ENCODE data around the gene MX1. TPM values are rescaled to one million over a fixed set of nuclear protein-coding genes. Genes with fewer than 3 reads are reported as not detected.
A peak's percentile ranks its signal among the peaks of the same experiment; 100 is the strongest.
"Not testable (repeated sequence)": the region's sequence is repeated elsewhere in the genome, so short reads cannot be mapped to it uniquely, and the experiment has no call there.

The MX1 gene
- total and polyA plus RNA-seq, 4 experiments from 2014 or later, result 47.8 to 80.6 (median 74.5) TPM

DNA sequence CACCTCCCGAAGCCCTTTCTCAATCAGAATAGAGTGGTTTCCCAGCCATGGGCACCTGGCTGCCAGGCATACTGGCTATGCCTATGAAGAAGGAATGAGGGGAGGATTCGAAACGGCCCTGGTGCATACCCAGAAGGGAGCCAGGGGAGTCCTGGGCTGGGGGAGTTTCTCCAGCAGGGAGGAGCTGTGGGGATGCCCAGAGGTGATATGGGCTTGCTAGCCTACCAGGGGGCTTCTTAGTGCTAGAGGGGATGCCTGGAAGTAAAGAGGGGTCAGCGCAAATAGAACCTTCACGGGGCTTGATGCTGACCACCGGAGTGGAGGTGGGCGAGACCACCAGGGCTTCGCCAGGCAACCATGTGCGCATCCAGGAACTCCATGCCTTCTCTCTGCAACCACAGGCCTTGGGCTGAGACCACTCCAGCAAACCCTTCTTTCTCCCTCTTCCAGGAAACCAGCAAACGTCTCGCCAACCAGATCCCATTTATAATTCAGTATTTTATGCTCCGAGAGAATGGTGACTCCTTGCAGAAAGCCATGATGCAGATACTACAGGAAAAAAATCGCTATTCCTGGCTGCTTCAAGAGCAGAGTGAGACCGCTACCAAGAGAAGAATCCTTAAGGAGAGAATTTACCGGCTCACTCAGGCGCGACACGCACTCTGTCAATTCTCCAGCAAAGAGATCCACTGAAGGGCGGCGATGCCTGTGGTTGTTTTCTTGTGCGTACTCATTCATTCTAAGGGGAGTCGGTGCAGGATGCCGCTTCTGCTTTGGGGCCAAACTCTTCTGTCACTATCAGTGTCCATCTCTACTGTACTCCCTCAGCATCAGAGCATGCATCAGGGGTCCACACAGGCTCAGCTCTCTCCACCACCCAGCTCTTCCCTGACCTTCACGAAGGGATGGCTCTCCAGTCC is 18.2 kb upstream of the MX1 start:
- H3K36me3 ChIP-seq (ENCODE audit: insufficient read depth, low read length), result peaks cover 48% of the 10 kb centered on the region
- H3K9me3 ChIP-seq (ENCODE audit: control insufficient read depth in 1 of 2, low read length in 2 of 2), result no peaks in the 10 kb centered on the region

DNA sequence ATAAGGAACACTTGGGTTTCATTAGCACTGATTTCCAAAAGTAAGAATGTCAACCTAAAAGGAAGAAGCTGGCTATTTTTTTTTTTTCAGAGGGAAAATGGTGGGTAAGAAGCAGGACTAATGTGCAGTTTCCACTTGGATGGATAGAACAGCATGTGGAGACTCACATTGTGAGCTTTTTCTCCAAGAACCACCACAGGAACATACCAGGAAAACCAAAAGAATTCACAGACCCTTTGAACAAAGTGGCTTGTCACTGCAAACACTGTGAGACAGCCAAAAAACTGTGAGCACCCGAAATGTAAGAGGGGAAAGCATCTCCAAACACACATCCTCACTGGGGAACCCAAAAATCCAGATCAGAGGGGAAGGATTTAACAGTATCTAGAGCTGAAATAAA is 15.7 kb upstream of the MX1 start:
- Histone ChIP-seq H3K4me1 (ENCODE audit: insufficient read depth, low read length) (no peaks in the 10 kb centered on the region), H3K4me3 (ENCODE audit: low read length in 2 of 2) (no peak overlapping the region), H3K9me3 (ENCODE audit: control insufficient read depth in 1 of 2, low read length in 2 of 2) (no peaks in the 10 kb centered on the region), H3K27ac (ENCODE audit: low read depth, low read length) (no peak overlapping the region), H3K36me3 (ENCODE audit: insufficient read depth, low read length) (peaks cover 28% of the 10 kb centered on the region), H3K27me3 (ENCODE audit: insufficient read depth, low read length) (no peaks in the 10 kb centered on the region)
- Mint-ChIP-seq H3K9me3 (peaks cover 0 to 44% (median 35%) of the 10 kb centered on the region in 8 donors), H3K4me3 (no peak overlapping the region), H3K36me3 (peaks cover 53 to 68% of the 10 kb centered on the region in 2 donors), H3K4me1 (peaks cover 0 to 7% (median 0%) of the 10 kb centered on the region in 4 donors), H3K27me3 (no peaks in the 10 kb centered on the region), H3K27ac (peak overlapping the region in 1 of 7 donors; percentile 39)
- ChIA-PET CTCF (ENCODE audit: partially characterized antibody) (interaction anchor here (2.1 kb wide), 1 partner anchor 127 kb away, joined by 15 read pairs; no protein-coding TSS in a partner anchor), POLR2A (ENCODE audit: partially characterized antibody) (interaction anchor here (3.4 kb wide), 1 partner anchor 14 kb away, joined by 19 read pairs; the partner anchor contains the start of gene MX1)
- intact Hi-C loops (cut with micrococcal nuclease), result no loop called here
- DNase-seq, result no peak

More for the DNA sequence above, 18.2 kb upstream of the MX1 start:
- Mint-ChIP-seq H3K4me1 (peaks cover 0 to 7% (median 0%) of the 10 kb centered on the region in 4 donors), H3K27me3 (no peaks in the 10 kb centered on the region), H3K4me3 (no peak overlapping the region), H3K9me3 (peaks cover 0 to 28% (median 22%) of the 10 kb centered on the region in 8 donors), H3K27ac (peak overlapping the region in 1 of 7 donors; percentile 15), H3K36me3 (peaks cover 67 to 85% of the 10 kb centered on the region in 2 donors)
- Histone ChIP-seq H3K27me3 (ENCODE audit: insufficient read depth, low read length) (no peaks in the 10 kb centered on the region), H3K4me3 (ENCODE audit: low read length in 2 of 2) (no peak overlapping the region), H3K4me1 (ENCODE audit: insufficient read depth, low read length) (no peaks in the 10 kb centered on the region), H3K27ac (ENCODE audit: low read depth, low read length) (no peak overlapping the region)
- ChIA-PET CTCF (ENCODE audit: partially characterized antibody) (no interaction called here), POLR2A (ENCODE audit: partially characterized antibody) (no interaction called here)
- intact Hi-C loops (cut with micrococcal nuclease), result no loop called here
- no peak for DNase-seq

DNA sequence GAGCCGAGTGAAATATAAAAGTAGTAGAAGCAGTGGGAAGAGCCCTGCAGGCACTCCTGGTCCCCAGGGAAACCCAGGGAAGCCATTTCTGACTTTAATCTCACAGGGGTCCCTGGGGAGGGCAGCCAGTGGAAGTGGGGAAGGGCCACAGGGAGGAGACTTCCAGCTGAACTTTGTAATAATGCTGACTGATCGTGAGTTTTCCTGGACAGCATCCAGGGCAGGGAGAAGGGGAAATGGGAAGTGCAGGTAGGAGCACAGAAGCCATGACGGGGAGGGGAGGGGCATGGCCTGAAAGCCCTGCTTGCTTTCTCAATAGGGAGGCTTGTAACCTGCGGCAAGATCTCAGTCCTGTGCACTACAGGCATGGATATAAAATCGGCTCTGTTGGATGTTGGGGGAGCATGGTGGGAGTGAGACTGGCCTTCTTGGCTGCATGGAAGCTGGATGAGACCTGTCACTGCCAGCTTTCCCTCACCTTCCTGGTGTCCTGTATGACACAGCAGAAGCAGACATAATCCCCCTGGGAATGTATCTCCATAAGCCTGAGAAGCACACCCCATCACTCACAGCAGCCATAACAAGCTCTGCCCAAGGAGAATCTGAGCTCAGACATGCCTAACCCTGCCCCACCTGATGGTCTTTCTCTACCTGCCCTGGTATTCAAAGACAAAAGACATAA is 15.1 kb upstream of the MX1 start:
- POLR2A ChIA-PET (ENCODE audit: partially characterized antibody), result interaction anchor here (3.4 kb wide), 1 partner anchor 14 kb away, joined by 19 read pairs; the partner anchor contains the start of gene MX1
- H3K4me3 Mint-ChIP-seq, result no peak overlapping the region
- no peak overlapping the region for H3K4me3 ChIP-seq (ENCODE audit: low read length in 2 of 2)
- no peak overlapping the region for H3K27ac ChIP-seq (ENCODE audit: low read depth, low read length)
- peaks cover 27% of the 10 kb centered on the region for H3K36me3 ChIP-seq (ENCODE audit: insufficient read depth, low read length)
- peaks cover 53 to 67% of the 10 kb centered on the region in 2 donors for H3K36me3 Mint-ChIP-seq
- H3K4me1 Mint-ChIP-seq, result peaks cover 0 to 7% (median 0%) of the 10 kb centered on the region in 4 donors
- H3K4me1 ChIP-seq (ENCODE audit: insufficient read depth, low read length), result no peaks in the 10 kb centered on the region
- intact Hi-C loops (cut with micrococcal nuclease), result no loop called here
- peaks cover 0 to 46% (median 35%) of the 10 kb centered on the region in 8 donors for H3K9me3 Mint-ChIP-seq
- H3K27me3 Mint-ChIP-seq, result no peaks in the 10 kb centered on the region
- no peaks in the 10 kb centered on the region for H3K27me3 ChIP-seq (ENCODE audit: insufficient read depth, low read length)
- CTCF ChIA-PET (ENCODE audit: partially characterized antibody), result interaction anchor here (2.1 kb wide), 1 partner anchor 127 kb away, joined by 15 read pairs; no protein-coding TSS in a partner anchor
- no peaks in the 10 kb centered on the region for H3K9me3 ChIP-seq (ENCODE audit: control insufficient read depth in 1 of 2, low read length in 2 of 2)
- DNase-seq, result no peak
- H3K27ac Mint-ChIP-seq, result peak overlapping the region in 2 of 7 donors; percentile 29 to 63

DNA sequence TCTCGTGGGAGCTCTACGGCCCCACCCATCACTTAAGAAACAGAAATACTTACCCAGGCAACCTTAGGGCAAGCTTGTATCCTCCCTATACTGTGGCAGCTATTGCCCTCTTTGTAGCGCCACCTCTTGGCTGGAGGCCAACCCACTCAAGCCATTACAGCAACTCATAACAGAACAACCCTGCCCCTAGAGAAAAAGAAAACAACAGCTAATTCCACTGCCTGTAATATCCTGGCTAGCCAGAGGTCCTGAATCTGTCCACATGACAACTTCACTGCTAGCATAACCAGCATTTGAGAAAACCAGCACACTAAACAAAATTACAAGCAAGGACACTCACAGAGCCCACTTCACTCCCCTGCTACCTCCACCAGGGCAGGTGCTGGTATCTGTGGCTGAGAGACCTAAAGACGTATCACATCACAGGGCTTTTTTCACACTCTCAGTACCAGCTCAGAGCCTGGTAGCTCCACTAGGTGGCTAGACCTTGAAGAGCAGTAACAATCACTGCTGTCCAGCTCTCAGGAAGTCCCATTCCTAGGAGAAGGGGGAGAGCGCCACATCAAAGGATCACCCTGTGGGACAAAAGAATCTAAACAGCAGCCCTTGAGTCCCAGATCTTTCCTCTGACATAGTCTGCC is 14.5 kb upstream of the MX1 start:
- H3K36me3 ChIP-seq (ENCODE audit: insufficient read depth, low read length), result peaks cover 26% of the 10 kb centered on the region
- H3K4me1 Mint-ChIP-seq, result peaks cover 0 to 7% (median 0%) of the 10 kb centered on the region in 4 donors
- peak in 1 of 5 donors; percentile 12 for DNase-seq
- H3K4me1 ChIP-seq (ENCODE audit: insufficient read depth, low read length), result no peaks in the 10 kb centered on the region
- ChIA-PET POLR2A (ENCODE audit: partially characterized antibody) (interaction anchor here (3.4 kb wide), 1 partner anchor 13 kb away, joined by 19 read pairs; the partner anchor contains the start of gene MX1), CTCF (ENCODE audit: partially characterized antibody) (interaction anchor here (1.8 to 2.1 kb wide), 2 partner anchors 14 to 128 kb away, joined by 6 to 15 read pairs; partner anchors contain the start of gene MX1)
- no peaks in the 10 kb centered on the region for H3K27me3 ChIP-seq (ENCODE audit: insufficient read depth, low read length)
- peaks cover 46 to 62% of the 10 kb centered on the region in 2 donors for H3K36me3 Mint-ChIP-seq
- H3K9me3 Mint-ChIP-seq, result peaks cover 0 to 46% (median 35%) of the 10 kb centered on the region in 8 donors
- H3K4me3 Mint-ChIP-seq, result no peak overlapping the region
- intact Hi-C loops (cut with micrococcal nuclease), result no loop called here
- H3K27ac Mint-ChIP-seq, result peak overlapping the region in 3 of 7 donors; percentile 19 to 35 (median 29)
- no peaks in the 10 kb centered on the region for H3K9me3 ChIP-seq (ENCODE audit: control insufficient read depth in 1 of 2, low read length in 2 of 2)
- H3K27ac ChIP-seq (ENCODE audit: low read depth, low read length), result no peak overlapping the region
- no peaks in the 10 kb centered on the region for H3K27me3 Mint-ChIP-seq
- H3K4me3 ChIP-seq (ENCODE audit: low read length in 2 of 2), result no peak overlapping the region

DNA sequence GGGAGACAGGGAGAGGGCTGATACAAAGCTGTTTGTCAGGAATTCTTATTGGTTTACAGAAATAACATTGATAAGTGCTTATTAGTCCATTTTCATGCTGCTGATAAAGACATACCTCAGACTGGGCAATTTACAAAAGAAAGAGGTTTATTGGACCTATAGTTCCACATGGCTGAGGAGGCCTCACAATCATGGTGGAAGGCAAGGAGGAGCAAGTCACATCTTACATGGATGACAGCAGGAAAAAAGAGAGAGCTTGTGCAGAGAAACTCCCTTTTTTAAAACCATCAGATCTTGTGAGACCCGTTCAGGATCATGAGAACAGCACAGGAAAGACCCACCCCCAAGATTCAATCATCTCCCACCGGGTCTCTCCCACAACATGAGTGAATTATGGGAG is 8.5 kb upstream of the MX1 start:
- intact Hi-C loops (cut with micrococcal nuclease); H3K27me3 Mint-ChIP-seq; H3K4me3 ChIP-seq (ENCODE audit: low read length in 2 of 2); H3K4me1 ChIP-seq (ENCODE audit: insufficient read depth, low read length); H3K9me3 ChIP-seq (ENCODE audit: control insufficient read depth in 1 of 2, low read length in 2 of 2); H3K4me3 Mint-ChIP-seq; H3K36me3 ChIP-seq (ENCODE audit: insufficient read depth, low read length); DNase-seq; H3K36me3 Mint-ChIP-seq; H3K27me3 ChIP-seq (ENCODE audit: insufficient read depth, low read length); H3K27ac ChIP-seq (ENCODE audit: low read depth, low read length): not testable (repeated sequence)
- CTCF ChIA-PET (ENCODE audit: partially characterized antibody), result interaction anchor here (0.9 to 2.0 kb wide), 3 partner anchors 9 to 134 kb away, joined by 3 to 4 read pairs (median 3); no protein-coding TSS in a partner anchor
- peaks cover 0 to 27% (median 17%) of the 10 kb centered on the region in 8 donors for H3K9me3 Mint-ChIP-seq
- H3K27ac Mint-ChIP-seq, result peak overlapping the region in 6 of 7 donors; percentile 1 to 86 (median 50)
- POLR2A ChIA-PET (ENCODE audit: partially characterized antibody), result interaction anchor here (1.1 to 2.4 kb wide), 3 partner anchors 8 to 55 kb away, joined by 4 to 15 read pairs (median 4); partner anchors contain the start of genes MX1 and MX2
- H3K4me1 Mint-ChIP-seq, result peaks cover 7 to 24% (median 14%) of the 10 kb centered on the region in 4 donors

DNA sequence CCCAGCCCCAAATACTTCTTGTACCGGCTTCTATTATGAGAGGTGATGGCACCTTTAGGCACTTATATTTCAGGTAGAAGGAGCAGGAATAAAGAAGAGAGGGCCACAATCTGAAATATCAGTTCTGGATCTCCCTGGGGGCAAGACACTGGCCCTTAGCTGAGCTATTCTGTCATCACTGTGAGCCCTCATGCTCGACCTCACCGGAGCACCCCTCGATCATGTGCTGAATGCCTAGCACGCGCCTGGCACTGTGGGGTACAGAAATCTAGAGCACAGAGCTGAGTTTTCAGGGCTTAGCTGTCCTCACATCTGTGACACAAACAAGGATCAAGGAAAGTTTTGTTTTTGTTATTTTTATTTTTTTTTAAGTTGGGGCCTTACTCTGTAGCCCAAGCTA is 7.6 kb upstream of the MX1 start:
- Mint-ChIP-seq H3K36me3 (peaks cover 0 to 2% of the 10 kb centered on the region in 2 donors), H3K4me1 (peaks cover 10 to 31% (median 18%) of the 10 kb centered on the region in 4 donors), H3K9me3 (peaks cover 0 to 18% (median 8%) of the 10 kb centered on the region in 8 donors), H3K4me3 (peak overlapping the region in 5 of 8 donors; percentile 5 to 67 (median 13)), H3K27me3 (no peaks in the 10 kb centered on the region), H3K27ac (peak overlapping the region; percentile 39 to 94 (median 87))
- ChIA-PET CTCF (ENCODE audit: partially characterized antibody) (interaction anchor here (2.0 kb wide), 1 partner anchor 135 kb away, joined by 4 read pairs; no protein-coding TSS in a partner anchor), POLR2A (ENCODE audit: partially characterized antibody) (interaction anchor here (1.1 to 2.4 kb wide), 3 partner anchors 8 to 56 kb away, joined by 4 to 15 read pairs (median 4); partner anchors contain the start of genes MX1 and MX2)
- H3K27ac ChIP-seq (ENCODE audit: low read depth, low read length), result no peak overlapping the region
- H3K4me1 ChIP-seq (ENCODE audit: insufficient read depth, low read length), result peaks cover 7% of the 10 kb centered on the region
- H3K27me3 ChIP-seq (ENCODE audit: insufficient read depth, low read length), result no peaks in the 10 kb centered on the region
- intact Hi-C loops (cut with micrococcal nuclease), result no loop called here
- no peak overlapping the region for H3K4me3 ChIP-seq (ENCODE audit: low read length in 2 of 2)
- no peaks in the 10 kb centered on the region for H3K9me3 ChIP-seq (ENCODE audit: control insufficient read depth in 1 of 2, low read length in 2 of 2)
- H3K36me3 ChIP-seq (ENCODE audit: insufficient read depth, low read length), result no peaks in the 10 kb centered on the region
- DNase-seq, result no peak
